ENCODE results near the gene AOAH.
"Not testable (repeated sequence)": the region's sequence is repeated elsewhere in the genome, so short reads cannot be mapped to it uniquely, and the experiment has no call there.

The AOAH gene

DNA sequence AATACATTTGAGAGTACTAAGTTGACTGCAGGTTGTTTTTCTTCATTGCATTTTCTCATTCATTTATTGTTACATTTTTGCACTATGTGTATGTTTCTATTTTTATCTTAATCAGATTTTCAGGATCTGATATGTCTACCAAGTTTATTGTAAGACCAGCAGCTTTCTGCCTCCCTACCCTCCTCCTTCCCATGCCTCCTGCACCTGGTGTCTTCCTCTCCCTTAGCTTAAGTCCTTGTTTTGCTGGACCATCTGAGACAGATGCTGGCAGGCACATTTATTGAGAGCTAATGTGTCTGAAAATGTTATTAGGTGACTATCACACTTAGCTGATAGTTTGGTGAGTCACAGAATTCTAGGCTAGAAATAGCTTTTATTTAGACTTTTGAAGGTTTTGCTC is 255.1 kb downstream of the AOAH start:
- no peak for DNase-seq (ENCODE audit: low spot score)

DNA sequence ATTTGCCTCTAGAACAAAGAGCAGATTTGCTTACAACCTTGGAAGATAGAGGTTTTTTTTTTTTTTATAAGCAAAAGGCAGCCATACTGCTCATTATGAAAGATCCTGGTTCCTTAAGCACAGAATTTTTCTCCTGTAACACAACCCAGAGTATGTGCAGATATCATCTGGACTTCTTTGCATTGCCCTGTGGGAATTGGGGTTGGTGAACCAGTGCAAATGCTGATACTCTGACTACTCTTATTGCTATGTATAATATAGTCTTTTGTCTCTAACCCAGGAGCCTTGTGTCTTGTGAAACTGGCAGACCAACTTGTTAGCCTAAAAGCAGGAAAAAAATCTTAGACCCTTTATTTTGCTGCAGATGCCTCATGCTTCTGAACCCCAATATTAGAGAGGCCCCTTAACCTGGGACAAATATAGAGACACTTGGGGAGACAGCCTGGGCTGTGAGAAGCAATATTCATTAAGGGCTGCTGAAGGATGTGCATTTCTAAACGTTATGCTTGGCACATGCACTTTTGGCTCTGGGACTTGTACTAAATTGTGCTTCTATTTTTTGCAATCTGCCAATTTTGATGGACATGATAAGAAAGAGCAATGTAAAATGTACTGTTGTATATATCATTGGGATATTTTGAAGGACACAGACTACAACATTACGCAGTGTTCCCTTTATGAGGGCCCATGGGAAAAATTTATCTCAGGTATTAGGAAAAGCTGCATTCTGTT is 255.8 kb downstream of the AOAH start:
- DNase-seq (ENCODE audit: low spot score): no peak

DNA sequence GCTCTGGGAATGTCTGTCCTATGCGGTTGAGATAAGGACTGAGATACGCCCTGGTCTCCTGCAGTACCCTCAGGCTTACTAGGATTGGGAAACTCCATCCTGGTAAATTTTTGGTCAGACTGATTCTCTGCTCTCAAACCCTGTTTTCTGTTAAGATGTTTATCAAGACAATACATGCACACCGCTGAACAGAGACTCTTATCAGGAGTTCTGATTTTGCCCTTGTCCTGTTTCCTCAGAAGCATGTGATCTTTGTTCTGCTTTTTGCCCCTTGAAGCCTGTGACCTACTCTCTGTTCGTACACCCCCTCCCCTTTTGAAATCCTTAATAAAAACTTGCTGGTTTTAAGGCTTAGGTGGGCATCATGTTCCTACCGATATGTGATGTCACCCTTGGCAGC is 258.3 kb downstream of the AOAH start:
- not testable (repeated sequence) for DNase-seq (ENCODE audit: low spot score)

DNA sequence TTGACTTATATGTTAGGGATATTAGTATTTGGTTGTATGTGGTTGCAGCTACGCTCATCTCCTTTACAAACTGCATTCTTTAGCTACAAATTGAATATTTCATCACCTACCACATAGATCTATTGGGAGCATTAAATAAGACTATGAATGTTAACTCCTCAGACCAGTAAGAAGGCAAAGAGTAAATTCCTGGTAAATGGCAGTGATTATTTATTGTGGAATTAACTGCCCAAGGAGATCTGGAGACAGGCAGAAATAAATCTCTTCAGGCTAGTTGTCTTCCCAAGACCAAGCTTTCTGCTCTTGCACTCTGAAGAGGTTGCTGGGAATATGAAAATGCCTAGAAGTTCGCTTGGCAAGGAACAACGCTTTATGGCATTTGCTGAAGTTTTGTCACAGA is 260.0 kb downstream of the AOAH start:
- DNase-seq (ENCODE audit: low spot score): no peak

Measured in AG20443 (cell line).